ENCODE data around the gene PTPRE. TPM values are rescaled to one million over a fixed set of nuclear protein-coding genes. Genes with fewer than 3 reads are reported as not detected.

PTPRE gene
- total and polyA plus RNA-seq, 2 of the 4 experiments (the other 2 are of a cell fraction), result 0.34 to 0.54 TPM

DNA sequence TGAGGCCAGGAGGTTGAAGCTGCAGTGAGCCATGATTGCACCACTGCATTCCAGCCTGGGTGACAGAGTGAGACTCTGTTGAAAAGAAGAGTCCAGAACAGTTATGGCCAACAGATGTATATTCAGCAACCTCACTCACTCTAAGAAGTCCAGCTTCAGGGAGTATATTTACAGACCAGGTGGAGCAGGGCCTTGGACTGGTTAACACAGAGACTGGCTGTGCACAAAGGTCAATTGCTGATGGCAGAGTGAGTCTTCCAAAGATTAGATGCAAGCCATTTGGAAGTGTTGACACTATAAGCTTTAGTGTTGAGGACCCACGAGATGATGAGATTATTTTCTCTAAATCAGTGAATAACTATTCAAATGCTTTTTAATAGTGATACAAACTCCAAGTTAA, 39.1 kb upstream of the PTPRE start:
- H3K9ac ChIP-seq (ENCODE audit: low read depth, low read length), result no peak overlapping the region
- H4K8ac ChIP-seq (ENCODE audit: low read depth in 2 of 2, low read length in 2 of 2), result no peak overlapping the region
- no peak overlapping the region for H3K4me2 ChIP-seq (ENCODE audit: low read depth, low read length)
- no peak overlapping the region for H2AK9ac ChIP-seq (replicated peaks; ENCODE audit: low read depth, low read length, poor library complexity)
- H2AK5ac ChIP-seq (ENCODE audit: low read depth, low read length), result no peak overlapping the region
- no peak overlapping the region for H2BK5ac ChIP-seq (ENCODE audit: low read depth, low read length, poor library complexity, severe bottlenecking)
- ChIA-PET POLR2A (ENCODE audit: unreplicated experiment) (no interaction called here), CTCF (no interaction called here)
- ATAC-seq (ENCODE audit: low read depth) (no peak), DNase-seq (no peak)
- WGBS, 2 experiments (ENCODE audit: extremely low coverage in 2 of 2, insufficient read length in 1 of 2), result no CpG with 5 or more reads among the region's 1 CpG
- TF ChIP-seq MXI1 (IDR thresholded peaks at IDR 0.05; ENCODE audit: borderline replicate concordance, low read depth, low read length), result no peak
- no peak overlapping the region for H2BK15ac ChIP-seq (ENCODE audit: low read depth, low read length)
- no peaks in the 10 kb centered on the region for H3K4me1 ChIP-seq (ENCODE audit: control insufficient read depth, insufficient read depth, low read length)
- peaks cover 12% of the 10 kb centered on the region for H3K9me3 ChIP-seq (ENCODE audit: control insufficient read depth, insufficient read depth, low read length)
- H3K4ac ChIP-seq (ENCODE audit: low read depth, low read length), result no peak overlapping the region
- no peak overlapping the region for H3K18ac ChIP-seq (ENCODE audit: low read depth, low read length)
- no peaks in the 10 kb centered on the region for H3K79me1 ChIP-seq (ENCODE audit: low read depth in 1 of 2, low read length in 2 of 2)
- no peak overlapping the region for H3K4me3 ChIP-seq (ENCODE audit: insufficient read depth, low read depth, low read length)
- no peaks in the 10 kb centered on the region for H3K9me1 ChIP-seq (ENCODE audit: insufficient read depth, low read length)
- intact Hi-C loops (cut with micrococcal nuclease), result no loop called here
- H2AFZ ChIP-seq (replicated peaks; ENCODE audit: low read length, poor library complexity), result no peak overlapping the region
- in situ Hi-C loops (cut with MboI; ENCODE audit: low sequenced_read_pairs), result no loop called here
- no peak overlapping the region for H2BK20ac ChIP-seq (ENCODE audit: low read depth, low read length)
- no peak overlapping the region for H4K91ac ChIP-seq (ENCODE audit: insufficient read depth, low read depth, low read length)
- dilution Hi-C loops (cut with HindIII; ENCODE audit: low sequenced_read_pairs, unreplicated experiment), result no loop called here
- no peaks in the 10 kb centered on the region for H4K20me1 ChIP-seq (ENCODE audit: insufficient read depth, low read length)
- no peaks in the 10 kb centered on the region for H3K36me3 ChIP-seq (ENCODE audit: control insufficient read depth, insufficient read depth, low read length)
- H4K5ac ChIP-seq (ENCODE audit: low read depth, low read length), result no peak overlapping the region
- H3K27me3 ChIP-seq (ENCODE audit: control insufficient read depth, insufficient read depth, low read length), result no peaks in the 10 kb centered on the region; the same call in 1 of the 2 replicates
- no peak overlapping the region for H3K23ac ChIP-seq (ENCODE audit: low read depth, low read length)
- no peak overlapping the region for H2BK120ac ChIP-seq (ENCODE audit: low read depth, low read length)
- no peak overlapping the region for H3K14ac ChIP-seq (replicated peaks; ENCODE audit: low read depth, low read length)
- BruUV-seq (replicated peaks), result no TSS peak
- H3K56ac ChIP-seq (ENCODE audit: extremely low read depth, insufficient read depth, low read length), result no peak overlapping the region
- no peak overlapping the region for H3K27ac ChIP-seq (ENCODE audit: insufficient read depth, low read length)
